HCT116 (cell line): Measurements from ENCODE around the gene SUSD2. TPM values are rescaled to one million over a fixed set of nuclear protein-coding genes. Genes with fewer than 3 reads are reported as not detected.

Experiments
- ATAC-seq: fragments of 200-7000 bp; cut with Tn5 transposase; 2 replicates; pipeline ENCODE4 v1.9.1; 2020; ENCODE audit warnings: mild to moderate bottlenecking, moderate library complexity
- BruUV-seq: library from RNA; stranded (reverse); fragments of 400-500 nt; replicated peaks from 2 replicates; lab custom pipeline; 2021; lab: Mats Ljungman, UMichigan
- CTCF ChIA-PET: fragments of 300-600 bp; sonication (Branson Sonifier 250); formaldehyde crosslinking; loops from one replicate; lab custom pipeline; 2021; ENCODE audit warnings: antibody characterized with exemption; lab: Charles Lee
- POLR2A ChIA-PET: fragments of 300-600, 350-600 bp; sonication (Branson Sonifier 250); formaldehyde crosslinking; loops from one replicate; lab custom pipeline; 2021; ENCODE audit warnings: antibody characterized with exemption; lab: Charles Lee
- RAD21 ChIA-PET, 2 experiments: fragments of 300-600 bp; sonication (Branson Sonifier 250); formaldehyde crosslinking; loops; one replicate each; lab custom pipeline; 2023; ENCODE audit warnings: low total read pairs in 2 of 2; ENCODE audit not compliant: uncharacterized antibody in 2 of 2, unreplicated experiment in 2 of 2, low non-redundant PET in 1 of 2; lab: Charles Lee
- DNase-seq: peaks from one replicate; pipeline ENCODE4 v3.0.0-alpha.2; 2010; ENCODE audit warnings: low read depth, low spot score
- H2AFZ ChIP-seq: fragments of 200-600 bp; shearing (Covaris generic), sonication (generic); 2 replicates; pipeline ENCODE4 v1.6.1; 2017; ENCODE audit warnings: low read depth, mixed run types, mixed read lengths, antibody characterized with exemption, low read length; ENCODE audit not compliant: poor library complexity, severe bottlenecking
- H3K27ac ChIP-seq: 2 replicates; pipeline ENCODE4 v1.5.1; 2012; ENCODE audit warnings: low read depth, low read length
- H3K27me3 ChIP-seq: fragments of 200-600 bp; sonication (generic); 2 replicates; pipeline ENCODE4 v1.6.1; 2016; ENCODE audit warnings: mixed run types, low read length, mixed read lengths; ENCODE audit not compliant: insufficient read depth
- H3K36me3 ChIP-seq, 2 experiments: fragments of 200-500 bp in 1 of 2; fragments of 200-600 bp in 1 of 2; sonication (Bioruptor generic) in 1 of 2; sonication (generic) in 1 of 2; 2 replicates each; pipeline versions ENCODE4 v1.5.1 to v1.6.1; 2014 to 2016; ENCODE audit warnings: low read length in 2 of 2, inconsistent platforms in 1 of 2, mixed read lengths in 1 of 2, mixed run types in 1 of 2; ENCODE audit not compliant: insufficient read depth in 2 of 2, control insufficient read depth in 1 of 2
- H3K4me1 ChIP-seq, 2 experiments: fragments of 200-600 bp in 1 of 2; sonication (generic) in 1 of 2; 2 replicates each; pipeline versions ENCODE4 v1.5.1 to v1.6.1; 2012 to 2017; ENCODE audit warnings: low read length in 2 of 2, inconsistent platforms in 1 of 2, mild to moderate bottlenecking in 1 of 2, mixed read lengths in 1 of 2, mixed run types in 1 of 2, moderate library complexity in 1 of 2; ENCODE audit not compliant: insufficient read depth in 2 of 2, control insufficient read depth in 1 of 2
- H3K4me2 ChIP-seq: fragments of 200-600 bp; sonication (generic); 2 replicates; pipeline ENCODE4 v1.6.1; 2017; ENCODE audit warnings: mixed run types, low read length, mixed read lengths
- H3K4me3 ChIP-seq, 2 experiments: fragments of 200-600 bp in 1 of 2; sonication (generic) in 1 of 2; replicated peaks in 1 of 2; 2 replicates each; pipeline ENCODE4 v1.5.1; 2011 to 2016; ENCODE audit warnings: low read length in 2 of 2, control low read depth in 1 of 2, low read depth in 1 of 2, mild to moderate bottlenecking in 1 of 2, mixed read lengths in 1 of 2, mixed run types in 1 of 2
- H3K79me2 ChIP-seq: fragments of 200-600 bp; sonication (generic); 2 replicates; pipeline ENCODE4 v1.6.1; 2017; ENCODE audit warnings: mild to moderate bottlenecking, mixed run types, low read length, moderate library complexity, mixed read lengths; ENCODE audit not compliant: insufficient read depth
- H3K9ac ChIP-seq: fragments of 200-600 bp; sonication (generic); 2 replicates; pipeline ENCODE4 v1.6.1; 2016; ENCODE audit warnings: low read length, mixed read lengths
- H3K9me2 ChIP-seq: fragments of 200-600 bp; sonication (generic), shearing (Covaris generic); 2 replicates; pipeline ENCODE4 v1.6.1; 2017; ENCODE audit warnings: mixed run types, mild to moderate bottlenecking, moderate library complexity; ENCODE audit not compliant: insufficient read depth
- H3K9me3 ChIP-seq, 2 experiments: fragments of 200-500 bp in 1 of 2; fragments of 200-600 bp in 1 of 2; sonication (Bioruptor generic) in 1 of 2; sonication (generic) in 1 of 2; 2 replicates each; pipeline ENCODE4 v1.6.1; 2014 to 2017; ENCODE audit warnings: low read length in 2 of 2, mixed read lengths in 2 of 2, inconsistent platforms in 1 of 2, low read depth in 1 of 2, mild to moderate bottlenecking in 1 of 2, mixed run types in 1 of 2, moderate library complexity in 1 of 2; ENCODE audit not compliant: control insufficient read depth in 1 of 2, insufficient read depth in 1 of 2
- H4K20me1 ChIP-seq: fragments of 200-600 bp; sonication (generic), shearing (Covaris generic); 2 replicates; pipeline ENCODE4 v1.6.1; 2017; ENCODE audit warnings: mixed run types, mild to moderate bottlenecking, moderate library complexity; ENCODE audit not compliant: insufficient read depth
- CBX3 ChIP-seq: IDR thresholded peaks from 2 replicates; pipeline ENCODE4 v1.6.1; 2012; ENCODE audit warnings: low read depth
- CEBPB ChIP-seq: IDR thresholded peaks from 2 replicates; pipeline ENCODE4 v1.6.1; 2012; ENCODE audit warnings: low read depth
- EGR1 ChIP-seq: IDR thresholded peaks from 2 replicates; pipeline ENCODE4 v1.6.1; 2012; ENCODE audit warnings: low read depth
- ELF1 ChIP-seq: IDR thresholded peaks from 2 replicates; pipeline ENCODE4 v1.6.1; 2012; ENCODE audit warnings: low read depth, borderline replicate concordance
- EZH2 ChIP-seq: fragments of 200-600 bp; sonication (generic); IDR thresholded peaks from 2 replicates; pipeline ENCODE4 v1.6.1; 2017; ENCODE audit warnings: antibody characterized with exemption, mixed run types
- FOSL1 ChIP-seq: IDR thresholded peaks from 2 replicates; pipeline ENCODE4 v1.6.1; 2012; ENCODE audit warnings: low read depth
- JUND ChIP-seq: IDR thresholded peaks from 2 replicates; pipeline ENCODE4 v1.6.1; 2012
- SIN3A ChIP-seq: IDR thresholded peaks from 2 replicates; pipeline ENCODE4 v1.6.1; 2012; ENCODE audit warnings: low read depth
- SRF ChIP-seq: IDR thresholded peaks from 2 replicates; pipeline ENCODE4 v1.6.1; 2012; ENCODE audit warnings: low read depth
- TCF7L2 ChIP-seq: IDR thresholded peaks from 2 replicates; pipeline ENCODE4 v1.7.0; 2011; ENCODE audit warnings: borderline replicate concordance, inconsistent platforms; ENCODE audit not compliant: insufficient read depth, insufficient read length; ENCODE audit errors: extremely low read depth
- YY1 ChIP-seq: IDR thresholded peaks from 2 replicates; pipeline ENCODE4 v1.6.1; 2011; ENCODE audit warnings: low read length, low read depth, moderate library complexity, mild to moderate bottlenecking; ENCODE audit not compliant: insufficient replicate concordance; ENCODE audit errors: extremely low read depth
- ZFX ChIP-seq: fragments of 450-650 bp; IDR thresholded peaks from 2 replicates; pipeline ENCODE4 v1.6.1; 2017
- ZNF274 ChIP-seq: fragments of 200-500 bp; sonication (Bioruptor generic); IDR thresholded peaks from 2 replicates; pipeline ENCODE4 v1.6.1; 2014; ENCODE audit warnings: mild to moderate bottlenecking, low read depth, low read length, inconsistent platforms
- intact Hi-C: fragments of 100-400 bp; cut with micrococcal nuclease; formaldehyde crosslinking; loops from 2 replicates; pipeline ENCODE4 v1.10.0; 2022
- total RNA-seq: library from RNA; stranded (reverse); gene quantifications from one replicate; pipeline ENCODE4 v1.2.1, GENCODE V29; 2021; ENCODE audit not compliant: unreplicated experiment
- TF ChIP-seq, protein P1 (sequence below): IDR thresholded peaks from 2 replicates; pipeline ENCODE4 v1.6.1; 2012; ENCODE audit warnings: low read depth
- TF ChIP-seq, protein P2 (sequence below): IDR thresholded peaks from 2 replicates; pipeline ENCODE4 v1.6.1; 2012
- TF ChIP-seq, protein P3 (sequence below): IDR thresholded peaks from 2 replicates; pipeline ENCODE4 v1.6.1; 2012

Gene SUSD2
- total RNA-seq, 1 experiment from 2014 or later, result 6.6 TPM

DNA sequence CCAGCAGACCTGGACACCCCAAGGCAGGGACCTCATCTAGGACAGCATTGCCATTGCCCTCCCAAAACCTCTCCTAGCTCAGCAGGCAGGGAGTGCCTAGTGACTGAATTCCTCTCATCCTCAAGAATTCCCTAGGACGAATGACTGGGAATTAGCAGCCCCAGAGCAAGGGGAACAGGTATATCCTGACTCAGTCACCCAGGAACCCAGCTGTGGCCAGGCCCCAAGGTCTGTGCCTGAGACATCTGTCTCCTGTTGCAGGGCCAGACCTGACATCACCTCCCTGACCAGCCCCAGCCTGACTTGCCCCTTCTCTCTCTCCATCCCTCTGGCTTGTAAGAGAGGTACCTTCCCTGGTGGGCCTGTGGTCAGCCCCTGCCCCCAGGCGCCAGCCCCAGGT lies 39.0 kb upstream of the SUSD2 start:
- H3K9ac ChIP-seq, result no peak overlapping the region
- H3K79me2 ChIP-seq, result no peaks in the 10 kb centered on the region
- POLR2A ChIA-PET, result no interaction called here
- peaks cover 16 to 20% of the 10 kb centered on the region in 2 experiments for H3K4me1 ChIP-seq
- DNase-seq (no peak), ATAC-seq (no peak)
- H3K4me3 ChIP-seq, result no peak overlapping the region
- no peak overlapping the region for H3K27ac ChIP-seq
- H3K9me3 ChIP-seq, result no peaks in the 10 kb centered on the region
- TF ChIP-seq, protein P1, sequence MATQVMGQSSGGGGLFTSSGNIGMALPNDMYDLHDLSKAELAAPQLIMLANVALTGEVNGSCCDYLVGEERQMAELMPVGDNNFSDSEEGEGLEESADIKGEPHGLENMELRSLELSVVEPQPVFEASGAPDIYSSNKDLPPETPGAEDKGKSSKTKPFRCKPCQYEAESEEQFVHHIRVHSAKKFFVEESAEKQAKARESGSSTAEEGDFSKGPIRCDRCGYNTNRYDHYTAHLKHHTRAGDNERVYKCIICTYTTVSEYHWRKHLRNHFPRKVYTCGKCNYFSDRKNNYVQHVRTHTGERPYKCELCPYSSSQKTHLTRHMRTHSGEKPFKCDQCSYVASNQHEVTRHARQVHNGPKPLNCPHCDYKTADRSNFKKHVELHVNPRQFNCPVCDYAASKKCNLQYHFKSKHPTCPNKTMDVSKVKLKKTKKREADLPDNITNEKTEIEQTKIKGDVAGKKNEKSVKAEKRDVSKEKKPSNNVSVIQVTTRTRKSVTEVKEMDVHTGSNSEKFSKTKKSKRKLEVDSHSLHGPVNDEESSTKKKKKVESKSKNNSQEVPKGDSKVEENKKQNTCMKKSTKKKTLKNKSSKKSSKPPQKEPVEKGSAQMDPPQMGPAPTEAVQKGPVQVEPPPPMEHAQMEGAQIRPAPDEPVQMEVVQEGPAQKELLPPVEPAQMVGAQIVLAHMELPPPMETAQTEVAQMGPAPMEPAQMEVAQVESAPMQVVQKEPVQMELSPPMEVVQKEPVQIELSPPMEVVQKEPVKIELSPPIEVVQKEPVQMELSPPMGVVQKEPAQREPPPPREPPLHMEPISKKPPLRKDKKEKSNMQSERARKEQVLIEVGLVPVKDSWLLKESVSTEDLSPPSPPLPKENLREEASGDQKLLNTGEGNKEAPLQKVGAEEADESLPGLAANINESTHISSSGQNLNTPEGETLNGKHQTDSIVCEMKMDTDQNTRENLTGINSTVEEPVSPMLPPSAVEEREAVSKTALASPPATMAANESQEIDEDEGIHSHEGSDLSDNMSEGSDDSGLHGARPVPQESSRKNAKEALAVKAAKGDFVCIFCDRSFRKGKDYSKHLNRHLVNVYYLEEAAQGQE, result no peak
- no peak for TF ChIP-seq FOSL1
- TF ChIP-seq CBX3, result no peak
- no peak for TF ChIP-seq CEBPB
- no peak for TF ChIP-seq TCF7L2
- no peak for TF ChIP-seq ELF1
- TF ChIP-seq SIN3A, result no peak
- no peak for TF ChIP-seq ZFX
- TF ChIP-seq ZNF274, result no peak
- TF ChIP-seq, protein P2, sequence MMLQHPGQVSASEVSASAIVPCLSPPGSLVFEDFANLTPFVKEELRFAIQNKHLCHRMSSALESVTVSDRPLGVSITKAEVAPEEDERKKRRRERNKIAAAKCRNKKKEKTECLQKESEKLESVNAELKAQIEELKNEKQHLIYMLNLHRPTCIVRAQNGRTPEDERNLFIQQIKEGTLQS, result no peak
- TF ChIP-seq YY1, result no peak
- TF ChIP-seq SRF, result no peak
- no peak for TF ChIP-seq EGR1
- TF ChIP-seq JUND, result no peak
- TF ChIP-seq, protein P3, sequence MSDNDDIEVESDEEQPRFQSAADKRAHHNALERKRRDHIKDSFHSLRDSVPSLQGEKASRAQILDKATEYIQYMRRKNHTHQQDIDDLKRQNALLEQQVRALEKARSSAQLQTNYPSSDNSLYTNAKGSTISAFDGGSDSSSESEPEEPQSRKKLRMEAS, result no peak
- TF ChIP-seq EZH2, result no peak
- TF ChIP-seq, all 23 proteins: peak for 0
- no peak overlapping the region for H2AFZ ChIP-seq
- no TSS peak for BruUV-seq
- ChIA-PET RAD21 (no interaction called here), CTCF (no interaction called here)
- no peaks in the 10 kb centered on the region for H4K20me1 ChIP-seq
- no peaks in the 10 kb centered on the region for H3K27me3 ChIP-seq
- intact Hi-C loops, result no loop called here
- H3K9me2 ChIP-seq, result no peaks in the 10 kb centered on the region
- no peaks in the 10 kb centered on the region for H3K36me3 ChIP-seq
- H3K4me2 ChIP-seq, result no peak overlapping the region
